Sigmoid colon (tissue), 7 donors: ENCODE data around the gene CERS1. TPM values are rescaled to one million over a fixed set of nuclear protein-coding genes. Genes with fewer than 3 reads are reported as not detected.
A peak's percentile ranks its signal among the peaks of the same experiment; 100 is the strongest.

Source experiments
- DNase-seq: peaks from one replicate; pipeline ENCODE4 v3.0.0-alpha.2; 2019
- H3K27ac ChIP-seq, 4 donors: fragments of 200-600 bp; sonication (generic); one replicate each; pipeline ENCODE4 v1.5.1; 2016 to 2019; ENCODE audit warnings: mild to moderate bottlenecking in 1 of 4
- H3K27me3 ChIP-seq, 3 donors: fragments of 200-600 bp; sonication (generic); one replicate each; pipeline ENCODE4 v1.5.1; 2019; ENCODE audit warnings: mild to moderate bottlenecking in 1 of 3
- H3K36me3 ChIP-seq, 4 donors: fragments of 200-600 bp; sonication (generic); one replicate each; pipeline ENCODE4 v1.5.1; 2016 to 2019
- H3K4me1 ChIP-seq, 4 donors: fragments of 200-600 bp; sonication (generic); one replicate each; pipeline ENCODE4 v1.5.1; 2017 to 2019
- H3K4me3 ChIP-seq, 4 donors: fragments of 200-600 bp; sonication (generic); one replicate each; pipeline ENCODE4 v1.5.1; 2017 to 2019; ENCODE audit warnings: mild to moderate bottlenecking in 2 of 4, moderate library complexity in 1 of 4
- H3K9me3 ChIP-seq, 4 donors: fragments of 200-600 bp in 3 of 4; sonication (generic) in 3 of 4; one replicate each; pipeline versions ENCODE4 v1.5.1 to v1.6.1; 2013 to 2019
- EP300 ChIP-seq, 4 donors: sonication (generic); formaldehyde crosslinking; IDR thresholded peaks; one replicate each; pipeline ENCODE4 v1.6.1; 2017; ENCODE audit warnings: antibody characterized with exemption in 4 of 4
- POLR2A ChIP-seq, 2 donors: fragments of 450-650 bp; IDR thresholded peaks; one replicate each; pipeline ENCODE4 v1.6.1; 2016; ENCODE audit warnings: antibody characterized with exemption in 2 of 2, mild to moderate bottlenecking in 2 of 2, moderate library complexity in 2 of 2
- POLR2AphosphoS5 ChIP-seq, 4 donors: sonication (generic); formaldehyde crosslinking; IDR thresholded peaks; one replicate each; pipeline ENCODE4 v1.6.1; 2017; ENCODE audit warnings: antibody characterized with exemption in 4 of 4
- WGBS, 2 donors: extraction: QIAGEN DNeasy Blood & Tissue Kit; methylation state at CpG; one replicate each; pipeline ENCODE4 v1.1.7; 2013; 5-methylcytosine and 5-hydroxymethylcytosine counted together
- intact Hi-C: fragments of 100-400 bp; cut with DNase I; formaldehyde crosslinking; loops from one replicate; pipeline ENCODE4 v1.15.1; 2023
- polyA plus RNA-seq, 3 donors: library from polyadenylated mRNA; stranded (reverse); fragments of 200-250 nt; gene quantifications; one replicate each; pipeline ENCODE4 v1.2.3, GENCODE V29; 2013
- total RNA-seq, 4 donors: library from RNA; depleted of rRNA; stranded (reverse); fragments of >200 nt; gene quantifications; one replicate each; pipeline ENCODE4 v1.1.0, GENCODE V29; 2016
- TF ChIP-seq, protein P1 (sequence below), 4 experiments: fragments of 450-650 bp in 3 of 4; fragments of 200-600 bp in 1 of 4; IDR thresholded peaks; one replicate each; pipeline ENCODE4 v1.5.1; 2016 to 2019; ENCODE audit warnings: antibody characterized with exemption in 4 of 4, mild to moderate bottlenecking in 3 of 4, moderate library complexity in 2 of 4
- donor health status: healthy with polysubstance abuse.
- donor health status: Bipolar disorder and iron deficiency.
- donor health status: healthy.

The CERS1 gene
- total and polyA plus RNA-seq, 7 donors: 0.36 to 3.6 (median 0.70) TPM; not detected in 2

DNA sequence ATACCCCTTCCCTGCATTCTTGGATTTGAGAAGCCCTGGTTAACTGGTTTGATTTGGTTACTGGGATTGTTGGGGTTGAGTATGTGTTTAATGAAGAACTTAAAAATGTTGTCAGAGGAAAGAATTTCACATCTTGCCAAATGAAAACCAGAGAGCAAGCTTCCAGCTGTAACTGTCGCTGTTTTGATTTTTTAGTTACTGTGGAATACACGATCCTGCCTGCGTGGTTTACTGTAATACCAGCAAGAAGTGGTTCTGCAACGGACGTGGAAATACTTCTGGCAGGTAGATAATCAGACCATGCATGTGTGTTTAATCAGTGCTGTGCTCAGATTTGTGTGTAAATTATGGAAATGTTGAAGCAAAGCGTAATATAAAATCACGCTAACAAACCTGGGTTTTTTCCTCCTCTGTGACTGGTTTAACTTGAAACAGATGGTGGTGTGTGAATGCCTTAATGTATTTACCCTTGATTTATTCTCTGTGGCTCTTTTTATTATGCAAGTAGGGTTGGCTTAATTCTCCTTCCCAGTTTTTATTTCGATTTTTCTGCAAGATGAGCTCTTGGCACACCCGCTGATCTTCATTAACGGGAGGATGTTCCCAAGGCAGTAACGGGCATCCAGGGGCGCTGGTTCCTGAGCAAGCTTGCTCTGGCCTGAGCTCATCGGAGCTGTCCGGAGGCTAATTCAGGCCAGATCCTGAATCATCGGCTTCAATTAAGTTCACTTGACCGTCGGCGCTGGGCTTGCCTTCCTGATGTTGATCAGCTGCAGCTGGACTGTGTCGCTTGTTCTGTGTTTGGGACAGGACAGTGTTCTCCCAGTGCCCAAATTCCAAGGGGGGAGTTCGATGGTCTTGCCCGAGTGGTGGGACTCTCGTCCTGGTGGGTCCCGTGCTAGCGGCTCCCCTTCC, 48.2 kb downstream of the CERS1 start:
- H3K9me3 ChIP-seq: no peaks in the 10 kb centered on the region
- H3K36me3 ChIP-seq: peaks cover 3 to 33% (median 29%) of the 10 kb centered on the region in 4 donors
- H3K4me1 ChIP-seq: peaks cover 0 to 75% (median 55%) of the 10 kb centered on the region in 4 donors
- H3K27ac ChIP-seq: peak overlapping the region; percentile 69 to 74 (median 71)
- no peak overlapping the region for H3K4me3 ChIP-seq
- intact Hi-C loops: loop anchor here (1.0 to 10.0 kb wide), 3 partner anchors 133 to 391 kb away; no protein-coding TSS in a partner anchor
- no peak for TF ChIP-seq POLR2A (IDR thresholded peaks at IDR 0.05)
- no peak for TF ChIP-seq POLR2AphosphoS5 (IDR thresholded peaks at IDR 0.05)
- TF ChIP-seq, protein P1, sequence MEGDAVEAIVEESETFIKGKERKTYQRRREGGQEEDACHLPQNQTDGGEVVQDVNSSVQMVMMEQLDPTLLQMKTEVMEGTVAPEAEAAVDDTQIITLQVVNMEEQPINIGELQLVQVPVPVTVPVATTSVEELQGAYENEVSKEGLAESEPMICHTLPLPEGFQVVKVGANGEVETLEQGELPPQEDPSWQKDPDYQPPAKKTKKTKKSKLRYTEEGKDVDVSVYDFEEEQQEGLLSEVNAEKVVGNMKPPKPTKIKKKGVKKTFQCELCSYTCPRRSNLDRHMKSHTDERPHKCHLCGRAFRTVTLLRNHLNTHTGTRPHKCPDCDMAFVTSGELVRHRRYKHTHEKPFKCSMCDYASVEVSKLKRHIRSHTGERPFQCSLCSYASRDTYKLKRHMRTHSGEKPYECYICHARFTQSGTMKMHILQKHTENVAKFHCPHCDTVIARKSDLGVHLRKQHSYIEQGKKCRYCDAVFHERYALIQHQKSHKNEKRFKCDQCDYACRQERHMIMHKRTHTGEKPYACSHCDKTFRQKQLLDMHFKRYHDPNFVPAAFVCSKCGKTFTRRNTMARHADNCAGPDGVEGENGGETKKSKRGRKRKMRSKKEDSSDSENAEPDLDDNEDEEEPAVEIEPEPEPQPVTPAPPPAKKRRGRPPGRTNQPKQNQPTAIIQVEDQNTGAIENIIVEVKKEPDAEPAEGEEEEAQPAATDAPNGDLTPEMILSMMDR (IDR thresholded peaks at IDR 0.05): no peak
- TF ChIP-seq EP300 (IDR thresholded peaks at IDR 0.05): no peak
- no peaks in the 10 kb centered on the region for H3K27me3 ChIP-seq
- WGBS, 2 donors: 84 to 88% methylated on average over 24 of the region's 24 CpGs
- DNase-seq: no peak

DNA sequence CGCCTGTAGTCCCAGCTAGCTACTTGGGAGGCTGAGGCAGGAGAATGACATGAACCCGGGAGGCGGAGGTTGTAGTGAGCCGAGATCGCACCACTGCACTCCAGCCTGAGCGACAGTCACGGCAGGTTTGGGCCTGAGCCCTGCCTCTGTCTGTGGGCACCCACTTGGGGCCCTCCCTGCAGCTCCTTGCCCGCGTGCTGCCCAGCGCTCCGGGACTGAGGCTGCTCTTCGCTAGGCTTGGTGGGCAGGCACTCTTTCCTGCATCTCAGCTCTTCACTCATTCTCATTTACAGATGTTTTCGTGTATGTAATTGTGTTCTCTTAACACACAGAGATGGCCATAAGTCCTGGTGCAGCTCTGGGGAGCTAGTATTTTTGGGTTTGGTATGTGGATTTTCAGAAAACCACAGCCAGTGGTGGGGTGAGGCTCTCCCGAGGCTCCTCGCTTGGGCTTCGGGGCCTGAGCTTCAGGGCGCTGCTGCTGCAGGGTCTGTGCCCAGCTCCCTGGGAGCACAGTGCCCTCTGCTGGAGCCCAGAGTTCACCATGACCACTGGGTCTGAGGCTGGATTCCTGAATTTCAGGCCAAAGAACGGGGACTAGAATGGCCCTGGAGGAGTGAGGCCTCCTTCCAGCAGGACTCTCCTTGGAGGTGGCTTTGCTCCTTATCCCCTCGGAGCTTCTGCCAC, 49.0 kb downstream of the CERS1 start:
- peak overlapping the region; percentile 69 to 74 (median 71) for H3K27ac ChIP-seq
- DNase-seq: peak; percentile 91
- WGBS, 2 donors: 49 to 63% methylated on average over 19 of the region's 19 CpGs
- no peak overlapping the region for H3K4me3 ChIP-seq
- H3K27me3 ChIP-seq: no peaks in the 10 kb centered on the region
- peaks cover 3 to 25% (median 21%) of the 10 kb centered on the region in 4 donors for H3K36me3 ChIP-seq
- no peaks in the 10 kb centered on the region for H3K9me3 ChIP-seq
- TF ChIP-seq EP300 (IDR thresholded peaks at IDR 0.05) (no peak), POLR2AphosphoS5 (IDR thresholded peaks at IDR 0.05) (no peak), POLR2A (IDR thresholded peaks at IDR 0.05) (no peak)
- TF ChIP-seq, protein P1 (IDR thresholded peaks at IDR 0.05): peak; percentile 70 to 84 (median 78)
- peaks cover 0 to 83% (median 59%) of the 10 kb centered on the region in 4 donors for H3K4me1 ChIP-seq
- intact Hi-C loops: loop anchor here (1.0 to 10.0 kb wide), 3 partner anchors 132 to 390 kb away; no protein-coding TSS in a partner anchor

DNA sequence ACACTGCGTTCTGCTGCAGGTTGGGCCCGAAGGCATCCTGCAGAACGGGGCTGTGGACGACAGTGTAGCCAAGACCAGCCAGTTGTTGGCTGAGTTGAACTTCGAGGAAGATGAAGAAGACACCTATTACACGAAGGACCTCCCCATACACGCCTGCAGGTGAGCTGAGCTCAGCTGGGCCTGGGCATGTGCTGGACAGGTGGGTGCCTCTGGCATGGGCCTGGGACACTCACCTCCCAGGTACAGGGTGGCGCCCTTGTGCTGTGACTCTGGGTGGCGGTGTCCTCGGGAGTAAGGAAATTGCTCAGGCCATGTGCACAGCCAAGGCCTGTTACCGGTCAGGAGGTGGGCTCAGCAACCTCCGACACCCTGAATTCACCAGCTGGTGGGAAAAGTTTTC, 50.0 kb downstream of the CERS1 start:
- Histone ChIP-seq H3K4me3 (no peak overlapping the region), H3K9me3 (no peaks in the 10 kb centered on the region), H3K36me3 (peaks cover 2 to 15% (median 11%) of the 10 kb centered on the region in 4 donors), H3K27ac (no peak overlapping the region), H3K4me1 (peaks cover 0 to 89% (median 69%) of the 10 kb centered on the region in 4 donors), H3K27me3 (no peaks in the 10 kb centered on the region)
- 74 to 91% methylated on average over 12 of the region's 12 CpGs for WGBS, 2 donors
- TF ChIP-seq POLR2AphosphoS5 (IDR thresholded peaks at IDR 0.05) (no peak), EP300 (IDR thresholded peaks at IDR 0.05) (no peak), POLR2A (IDR thresholded peaks at IDR 0.05) (no peak)
- TF ChIP-seq, protein P1 (IDR thresholded peaks at IDR 0.05): no peak
- intact Hi-C loops: loop anchor here (5.0 to 10.0 kb wide), 2 partner anchors 131 to 389 kb away; no protein-coding TSS in a partner anchor
- no peak for DNase-seq

DNA sequence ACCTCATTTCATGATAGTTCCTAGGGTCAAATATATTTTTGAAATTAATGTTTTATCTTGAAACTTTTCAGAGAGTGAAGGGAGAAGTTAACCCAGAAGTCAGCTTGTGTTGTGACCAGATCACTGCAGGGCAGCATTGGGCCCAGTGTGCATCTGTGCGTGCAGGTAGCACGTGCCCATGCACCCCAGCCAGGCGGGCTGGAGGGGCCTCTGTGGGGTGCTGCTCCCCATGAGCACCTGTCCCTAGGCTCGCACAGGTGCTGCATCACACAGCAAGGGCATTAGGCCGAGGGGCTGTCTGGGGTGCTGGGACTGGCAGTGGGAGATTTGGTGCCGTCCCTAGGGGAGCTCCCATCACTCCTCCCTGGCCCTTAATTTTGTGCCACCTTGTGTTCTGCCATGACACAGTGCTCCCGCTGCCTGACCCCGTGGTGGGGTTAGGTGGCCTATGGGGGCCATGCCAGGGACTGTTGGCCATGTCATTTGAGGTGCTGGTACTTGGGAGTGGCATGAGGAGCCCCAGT, 51.1 kb downstream of the CERS1 start:
- 91 to 95% methylated on average over 8 of the region's 8 CpGs for WGBS, 2 donors
- Histone ChIP-seq H3K36me3 (peaks cover 0 to 4% (median 3%) of the 10 kb centered on the region in 4 donors), H3K27ac (no peak overlapping the region), H3K9me3 (no peaks in the 10 kb centered on the region), H3K4me1 (peaks cover 0 to 89% (median 70%) of the 10 kb centered on the region in 4 donors), H3K4me3 (no peak overlapping the region), H3K27me3 (no peaks in the 10 kb centered on the region)
- no peak for TF ChIP-seq POLR2A (IDR thresholded peaks at IDR 0.05)
- no peak for TF ChIP-seq EP300 (IDR thresholded peaks at IDR 0.05)
- TF ChIP-seq POLR2AphosphoS5 (IDR thresholded peaks at IDR 0.05): no peak
- TF ChIP-seq, protein P1 (IDR thresholded peaks at IDR 0.05): no peak
- intact Hi-C loops: loop anchor here (5.0 to 10.0 kb wide), 2 partner anchors 130 to 388 kb away; no protein-coding TSS in a partner anchor
- no peak for DNase-seq
